Fibroblast of mammary gland (primary cell): ENCODE results near the gene AGMO.
A peak's percentile ranks its signal among the peaks of the same experiment; 100 is the strongest.

Source experiments
- DNase-seq: peaks from one replicate; pipeline ENCODE4 v3.0.0-alpha.2; 2010; ENCODE audit warnings: low read depth
- H3K4me3 ChIP-seq: 2 replicates; pipeline ENCODE4 v1.5.1; 2011; ENCODE audit warnings: low read depth, mild to moderate bottlenecking, low read length, moderate library complexity; ENCODE audit not compliant: control insufficient read depth
- TF ChIP-seq, protein P1 (sequence below): conservative IDR thresholded peaks from 2 replicates; pipeline ENCODE4 v1.5.1; 2011; ENCODE audit warnings: low read depth, low read length, inconsistent platforms; ENCODE audit not compliant: control insufficient read depth, insufficient read depth

Gene AGMO

DNA sequence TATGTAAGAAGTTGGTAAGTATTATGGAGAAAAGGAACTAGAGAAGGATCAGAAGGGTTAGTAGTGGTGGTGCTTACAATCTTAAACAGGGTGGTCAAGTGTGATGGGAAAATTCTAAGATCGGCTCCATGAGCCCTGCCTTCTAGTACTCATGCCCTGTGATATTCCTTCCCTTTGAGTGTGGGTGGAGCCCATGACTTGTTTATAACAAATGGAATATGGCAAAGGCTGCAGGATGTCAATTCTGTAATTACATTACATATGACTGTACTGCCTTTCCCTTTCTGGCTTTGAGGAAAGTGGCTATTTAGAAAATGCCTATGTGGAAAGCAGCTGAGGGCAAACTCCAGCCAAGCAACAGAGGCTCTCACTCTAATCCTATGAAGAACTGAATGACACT is 309.6 kb downstream of the AGMO start:
- no peak overlapping the region for H3K4me3 ChIP-seq
- TF ChIP-seq, protein P1, sequence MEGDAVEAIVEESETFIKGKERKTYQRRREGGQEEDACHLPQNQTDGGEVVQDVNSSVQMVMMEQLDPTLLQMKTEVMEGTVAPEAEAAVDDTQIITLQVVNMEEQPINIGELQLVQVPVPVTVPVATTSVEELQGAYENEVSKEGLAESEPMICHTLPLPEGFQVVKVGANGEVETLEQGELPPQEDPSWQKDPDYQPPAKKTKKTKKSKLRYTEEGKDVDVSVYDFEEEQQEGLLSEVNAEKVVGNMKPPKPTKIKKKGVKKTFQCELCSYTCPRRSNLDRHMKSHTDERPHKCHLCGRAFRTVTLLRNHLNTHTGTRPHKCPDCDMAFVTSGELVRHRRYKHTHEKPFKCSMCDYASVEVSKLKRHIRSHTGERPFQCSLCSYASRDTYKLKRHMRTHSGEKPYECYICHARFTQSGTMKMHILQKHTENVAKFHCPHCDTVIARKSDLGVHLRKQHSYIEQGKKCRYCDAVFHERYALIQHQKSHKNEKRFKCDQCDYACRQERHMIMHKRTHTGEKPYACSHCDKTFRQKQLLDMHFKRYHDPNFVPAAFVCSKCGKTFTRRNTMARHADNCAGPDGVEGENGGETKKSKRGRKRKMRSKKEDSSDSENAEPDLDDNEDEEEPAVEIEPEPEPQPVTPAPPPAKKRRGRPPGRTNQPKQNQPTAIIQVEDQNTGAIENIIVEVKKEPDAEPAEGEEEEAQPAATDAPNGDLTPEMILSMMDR, result no peak
- no peak for DNase-seq

DNA sequence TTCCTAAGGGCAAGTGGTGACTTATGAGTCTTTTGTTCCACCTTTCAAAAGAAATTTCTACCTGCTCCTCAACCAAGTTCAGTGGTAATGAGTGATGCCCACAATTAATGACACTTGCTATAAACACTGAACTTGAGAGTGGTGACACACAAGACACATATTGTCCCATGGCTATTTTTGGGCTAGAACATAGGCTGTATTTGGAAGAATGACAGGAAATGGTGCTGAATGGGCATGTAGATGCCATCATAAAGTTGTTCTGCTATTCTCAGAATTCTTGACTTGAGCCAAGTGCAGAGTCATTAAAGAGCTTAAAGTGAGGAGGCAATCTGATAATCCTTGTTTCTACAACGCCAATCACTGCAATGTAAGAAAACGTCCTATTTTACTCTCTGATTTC is 313.3 kb downstream of the AGMO start:
- TF ChIP-seq, protein P1, result no peak
- no peak for DNase-seq
- no peak overlapping the region for H3K4me3 ChIP-seq

DNA sequence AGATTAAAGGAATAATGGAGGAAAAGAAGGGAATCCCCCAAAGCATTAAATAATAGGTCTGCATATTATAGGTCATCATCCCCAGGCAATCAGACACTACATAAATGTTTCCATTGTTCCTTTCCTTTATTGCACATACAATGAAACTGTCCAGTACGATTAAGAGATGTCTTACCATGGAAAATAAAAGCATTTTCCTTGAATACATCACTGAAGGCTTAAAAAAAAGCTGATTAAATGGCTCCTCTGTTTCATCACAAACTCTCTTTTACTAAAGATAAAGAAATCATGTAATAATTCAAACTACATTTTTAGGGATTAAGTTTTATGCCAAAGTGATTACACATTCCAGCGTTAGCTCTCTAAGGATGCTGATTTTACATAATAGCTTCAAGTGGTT is 316.0 kb downstream of the AGMO start:
- H3K4me3 ChIP-seq, result no peak overlapping the region
- DNase-seq, result no peak
- TF ChIP-seq, protein P1, result no peak

DNA sequence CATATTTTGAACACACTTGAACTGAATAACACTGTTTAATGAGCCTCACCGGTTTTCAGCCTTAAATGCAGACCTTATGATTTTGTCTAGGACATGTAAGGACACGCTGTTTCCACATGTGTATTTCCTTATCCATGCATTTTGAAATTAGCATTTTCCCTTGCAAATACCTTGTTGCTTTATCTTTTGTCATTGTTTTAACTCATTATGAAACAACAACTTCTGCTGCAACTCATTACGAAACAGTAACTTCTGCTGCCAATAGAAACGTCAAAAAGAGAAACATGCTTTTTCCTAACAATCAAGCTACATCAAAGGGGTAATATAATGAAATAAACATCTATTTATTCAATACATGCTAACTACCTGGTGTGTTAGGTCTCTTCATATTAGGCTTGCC is 322.0 kb downstream of the AGMO start:
- no peak overlapping the region for H3K4me3 ChIP-seq
- DNase-seq, result no peak

DNA sequence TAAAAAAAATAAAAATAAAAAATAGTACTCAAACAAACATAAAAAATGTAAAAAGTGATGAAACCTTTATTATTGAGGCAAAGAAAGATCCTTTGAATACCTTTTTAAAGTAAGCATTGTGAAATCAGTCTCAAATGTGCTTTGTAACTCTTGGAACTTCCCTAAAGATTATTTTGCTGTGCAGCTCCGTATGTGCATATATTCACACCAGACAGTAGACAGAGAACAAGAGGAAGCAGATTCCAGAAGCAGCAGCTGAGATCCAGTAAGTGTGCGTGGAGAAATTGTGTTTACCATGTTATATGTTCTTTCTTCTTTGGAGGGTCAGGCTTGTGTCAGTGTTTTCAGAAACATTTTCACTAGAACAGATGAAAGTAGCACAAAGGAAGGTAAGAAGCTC is 324.9 kb downstream of the AGMO start:
- TF ChIP-seq, protein P1, result no peak
- no peak overlapping the region for H3K4me3 ChIP-seq
- no peak for DNase-seq

More for the DNA sequence above, 322.0 kb downstream of the AGMO start:
- TF ChIP-seq, protein P1, result no peak

DNA sequence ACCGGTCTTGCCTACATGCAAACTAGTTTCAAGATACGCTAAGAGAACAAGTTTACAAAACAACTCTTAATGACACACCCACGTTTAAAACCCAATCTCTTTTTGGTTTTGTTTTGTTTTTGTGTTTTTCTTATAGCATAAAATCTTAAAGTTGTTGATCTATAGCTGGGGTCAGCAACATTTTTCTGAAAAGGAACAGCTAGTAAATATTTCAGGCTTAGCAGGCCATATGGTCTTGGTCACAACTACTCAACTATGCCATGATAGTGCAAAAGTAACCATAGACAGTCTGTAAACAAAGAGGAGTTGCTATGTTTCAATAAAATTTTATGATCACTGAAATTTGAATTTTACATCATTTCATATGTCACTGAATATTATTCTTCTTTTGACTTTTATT is 327.4 kb downstream of the AGMO start:
- TF ChIP-seq, protein P1, result no peak
- H3K4me3 ChIP-seq, result no peak overlapping the region

DNA sequence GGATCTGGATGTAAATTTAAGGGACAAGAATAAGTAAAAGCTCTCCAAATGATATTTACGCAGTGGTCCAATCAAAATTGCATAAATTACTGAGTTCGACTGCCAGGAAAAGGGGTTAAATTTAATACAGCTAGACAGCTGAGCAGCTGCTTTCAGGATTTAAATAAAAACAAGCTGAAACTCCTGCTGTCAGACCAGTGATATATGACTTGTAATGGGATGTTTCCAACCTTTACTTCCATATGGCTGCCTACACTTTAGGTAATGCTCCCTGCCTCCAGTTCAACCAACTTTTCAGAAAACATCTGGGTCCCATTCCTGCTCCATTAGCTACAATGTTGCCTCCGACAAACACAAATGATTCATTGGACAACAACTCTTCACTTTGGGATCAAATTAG is 333.0 kb downstream of the AGMO start:
- H3K4me3 ChIP-seq, result no peak overlapping the region
- DNase-seq, result peak; percentile 6
- TF ChIP-seq, protein P1, result no peak

More for the DNA sequence above, 327.4 kb downstream of the AGMO start:
- no peak for DNase-seq
